Uterus (tissue), 4 donors: ENCODE results near the gene NME4. TPM values are rescaled to one million over a fixed set of nuclear protein-coding genes. Genes with fewer than 3 reads are reported as not detected.

Experiments
- DNase-seq, 2 donors: peaks; one replicate each; pipeline ENCODE4 v3.0.0-alpha.2; 2019 to 2020
- H3K27ac ChIP-seq, 2 donors: fragments of 200-600 bp; sonication (generic); 1 replicate in 1 of 2; 2 replicates in 1 of 2; pipeline ENCODE4 v1.5.1; 2016 to 2018
- H3K27me3 ChIP-seq, 2 donors: fragments of 200-600 bp; sonication (generic); one replicate each; pipeline ENCODE4 v1.5.1; 2018 to 2019; ENCODE audit warnings: control low read depth in 1 of 2
- H3K36me3 ChIP-seq, 2 donors: fragments of 200-600 bp; sonication (generic); one replicate each; pipeline ENCODE4 v1.5.1; 2019; ENCODE audit warnings: control low read depth in 1 of 2
- H3K4me1 ChIP-seq, 2 donors: fragments of 200-600 bp; sonication (generic); one replicate each; pipeline ENCODE4 v1.5.1; 2018 to 2019; ENCODE audit warnings: control low read depth in 1 of 2
- H3K4me3 ChIP-seq, 2 donors: fragments of 200-600 bp; sonication (generic); 1 replicate in 1 of 2; 2 replicates in 1 of 2; pipeline ENCODE4 v1.5.1; 2018 to 2019; ENCODE audit warnings: mild to moderate bottlenecking in 1 of 2
- H3K9me3 ChIP-seq, 2 donors: fragments of 200-600 bp; sonication (generic); one replicate each; pipeline ENCODE4 v1.5.1; 2019; ENCODE audit warnings: control low read depth in 1 of 2
- POLR2A ChIP-seq, 2 donors: fragments of 450-650 bp; IDR thresholded peaks; one replicate each; pipeline ENCODE4 v1.6.1; 2016; ENCODE audit warnings: antibody characterized with exemption in 2 of 2, mild to moderate bottlenecking in 1 of 2, moderate library complexity in 1 of 2
- intact Hi-C: fragments of 100-400 bp; cut with DNase I; formaldehyde crosslinking; loops from one replicate; pipeline ENCODE4 v1.15.1; 2023; ENCODE audit warnings: low total_unique reads
- total RNA-seq, 4 donors: library from RNA; depleted of rRNA in 3 of 4; stranded (reverse); fragments of >200 nt in 3 of 4; gene quantifications; one replicate each; pipeline versions ENCODE4 v1.1.0 to v1.2.4, GENCODE V29; 2014 to 2023
- TF ChIP-seq, protein P1 (sequence below), 4 experiments: fragments of 200-600 bp in 2 of 4; fragments of 450-650 bp in 2 of 4; sonication (generic) in 2 of 4; IDR thresholded peaks; one replicate each; pipeline ENCODE4 v1.5.1; 2016 to 2019; ENCODE audit warnings: antibody characterized with exemption in 4 of 4, mild to moderate bottlenecking in 2 of 4, moderate library complexity in 1 of 4
- donor health status: DM: yes; HTN: yes; CAD: no.

The NME4 gene
- total RNA-seq, 4 donors from 2014 or later: 37.3 to 77.6 (median 62.2) TPM

DNA sequence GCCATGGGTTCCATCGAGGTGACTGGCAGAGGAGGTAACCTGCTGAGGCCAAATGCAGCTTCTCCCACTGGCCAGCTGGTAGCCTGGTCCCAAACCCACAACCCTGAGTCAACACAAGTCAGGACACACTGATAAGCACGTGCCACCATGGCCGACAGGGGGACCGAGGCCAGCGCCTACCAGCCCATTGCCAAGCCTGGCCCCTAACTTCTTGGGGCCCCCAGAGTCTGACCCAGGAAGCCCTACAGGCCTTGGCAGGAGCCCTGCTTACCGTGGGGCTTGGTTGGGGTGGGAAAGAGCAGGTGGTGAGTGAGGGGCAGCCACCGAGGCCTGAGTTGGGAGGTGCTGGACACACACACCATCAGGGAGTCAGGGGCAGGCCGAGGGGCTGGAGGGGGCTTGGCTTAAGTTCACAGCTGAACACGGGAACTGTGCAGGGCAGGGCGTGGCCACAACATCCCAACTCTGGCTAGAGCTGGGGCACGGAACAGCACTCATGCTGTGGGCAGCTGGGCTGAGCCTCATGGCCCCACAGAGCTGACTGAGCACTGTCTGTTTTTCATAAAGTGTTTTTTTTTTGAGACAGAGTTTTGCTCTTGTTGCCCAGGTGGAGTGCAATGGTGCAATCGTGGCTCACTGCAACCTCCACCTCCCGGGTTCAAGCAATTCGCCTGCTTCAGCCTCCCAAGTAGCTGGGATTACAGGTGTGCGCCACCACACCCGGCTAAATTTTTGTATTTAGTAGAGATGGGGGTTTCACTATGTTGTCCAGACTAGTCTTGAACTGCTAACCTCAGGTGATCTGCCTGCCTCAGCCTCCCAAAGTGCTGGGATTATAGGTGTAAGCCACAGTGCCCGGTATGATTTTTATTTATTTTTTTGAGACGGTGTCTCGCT, 32.2 kb upstream of the NME4 start:
- DNase-seq: no peak
- Histone ChIP-seq H3K27me3 (no peaks in the 10 kb centered on the region), H3K27ac (no peak overlapping the region), H3K4me1 (peaks cover 3% of the 10 kb centered on the region in 2 donors), H3K36me3 (no peaks in the 10 kb centered on the region), H3K9me3 (no peaks in the 10 kb centered on the region), H3K4me3 (no peak overlapping the region)
- TF ChIP-seq, protein P1, sequence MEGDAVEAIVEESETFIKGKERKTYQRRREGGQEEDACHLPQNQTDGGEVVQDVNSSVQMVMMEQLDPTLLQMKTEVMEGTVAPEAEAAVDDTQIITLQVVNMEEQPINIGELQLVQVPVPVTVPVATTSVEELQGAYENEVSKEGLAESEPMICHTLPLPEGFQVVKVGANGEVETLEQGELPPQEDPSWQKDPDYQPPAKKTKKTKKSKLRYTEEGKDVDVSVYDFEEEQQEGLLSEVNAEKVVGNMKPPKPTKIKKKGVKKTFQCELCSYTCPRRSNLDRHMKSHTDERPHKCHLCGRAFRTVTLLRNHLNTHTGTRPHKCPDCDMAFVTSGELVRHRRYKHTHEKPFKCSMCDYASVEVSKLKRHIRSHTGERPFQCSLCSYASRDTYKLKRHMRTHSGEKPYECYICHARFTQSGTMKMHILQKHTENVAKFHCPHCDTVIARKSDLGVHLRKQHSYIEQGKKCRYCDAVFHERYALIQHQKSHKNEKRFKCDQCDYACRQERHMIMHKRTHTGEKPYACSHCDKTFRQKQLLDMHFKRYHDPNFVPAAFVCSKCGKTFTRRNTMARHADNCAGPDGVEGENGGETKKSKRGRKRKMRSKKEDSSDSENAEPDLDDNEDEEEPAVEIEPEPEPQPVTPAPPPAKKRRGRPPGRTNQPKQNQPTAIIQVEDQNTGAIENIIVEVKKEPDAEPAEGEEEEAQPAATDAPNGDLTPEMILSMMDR (IDR thresholded peaks at IDR 0.05): no peak
- TF ChIP-seq POLR2A (IDR thresholded peaks at IDR 0.05): no peak
- intact Hi-C loops: no loop called here

DNA sequence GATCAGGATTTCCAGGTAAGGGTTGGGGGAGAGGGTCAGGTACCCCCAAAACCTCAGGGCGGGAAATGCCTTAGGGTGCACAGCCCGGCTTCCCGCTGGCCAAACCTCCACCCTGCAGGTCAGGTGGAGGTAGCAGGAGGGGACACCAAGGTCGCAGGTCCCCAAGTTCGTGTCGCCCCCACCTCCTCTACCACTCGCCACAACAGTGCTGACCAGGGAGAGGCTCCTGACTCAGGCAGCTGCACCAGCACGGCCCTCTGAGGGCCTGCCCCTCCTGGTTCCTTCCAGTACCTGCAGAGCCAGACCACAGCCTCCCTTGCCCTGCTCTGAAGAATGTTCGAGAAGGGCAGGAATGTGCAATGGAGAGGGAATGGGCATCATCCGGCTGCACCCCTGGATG, 30.5 kb upstream of the NME4 start:
- Histone ChIP-seq H3K27ac (no peak overlapping the region), H3K36me3 (no peaks in the 10 kb centered on the region), H3K27me3 (no peaks in the 10 kb centered on the region), H3K9me3 (no peaks in the 10 kb centered on the region), H3K4me3 (no peak overlapping the region), H3K4me1 (peaks cover 4 to 11% of the 10 kb centered on the region in 2 donors)
- TF ChIP-seq, protein P1 (IDR thresholded peaks at IDR 0.05): no peak
- no peak for TF ChIP-seq POLR2A (IDR thresholded peaks at IDR 0.05)
- intact Hi-C loops: no loop called here
- no peak for DNase-seq

DNA sequence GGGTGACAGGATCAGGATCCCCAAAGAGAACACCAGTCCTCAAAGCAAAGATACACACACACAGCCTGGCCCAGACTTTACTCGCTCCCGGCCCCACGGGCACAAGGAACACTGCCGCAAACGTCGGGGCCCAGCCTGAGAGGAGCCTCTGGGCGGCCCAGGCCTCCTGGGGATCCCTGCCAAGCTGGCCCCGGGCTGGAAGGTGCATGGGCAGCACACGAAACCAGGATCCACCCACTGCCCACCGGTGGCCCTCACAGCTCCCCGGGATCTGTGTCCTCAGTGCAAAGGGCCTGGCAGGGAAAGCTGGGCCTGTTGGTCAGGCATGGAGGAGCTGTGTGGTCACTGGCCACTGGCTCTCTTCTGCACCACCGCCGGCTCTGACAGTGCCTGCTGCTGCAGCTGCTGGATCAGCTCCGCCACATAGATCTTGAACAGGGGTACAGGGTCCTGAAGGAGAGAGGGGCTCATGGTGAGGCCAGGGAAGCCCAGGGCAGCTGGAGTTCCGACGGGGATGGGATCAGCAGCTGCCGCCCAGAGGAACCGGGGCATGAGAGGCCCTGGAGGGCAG, 29.6 kb upstream of the NME4 start:
- no peaks in the 10 kb centered on the region for H3K9me3 ChIP-seq
- TF ChIP-seq, protein P1 (IDR thresholded peaks at IDR 0.05): no peak
- no peak overlapping the region for H3K4me3 ChIP-seq
- DNase-seq: no peak
- H3K36me3 ChIP-seq: no peaks in the 10 kb centered on the region
- H3K27ac ChIP-seq: no peak overlapping the region
- peaks cover 4 to 11% of the 10 kb centered on the region in 2 donors for H3K4me1 ChIP-seq
- no peaks in the 10 kb centered on the region for H3K27me3 ChIP-seq
- intact Hi-C loops: no loop called here

DNA sequence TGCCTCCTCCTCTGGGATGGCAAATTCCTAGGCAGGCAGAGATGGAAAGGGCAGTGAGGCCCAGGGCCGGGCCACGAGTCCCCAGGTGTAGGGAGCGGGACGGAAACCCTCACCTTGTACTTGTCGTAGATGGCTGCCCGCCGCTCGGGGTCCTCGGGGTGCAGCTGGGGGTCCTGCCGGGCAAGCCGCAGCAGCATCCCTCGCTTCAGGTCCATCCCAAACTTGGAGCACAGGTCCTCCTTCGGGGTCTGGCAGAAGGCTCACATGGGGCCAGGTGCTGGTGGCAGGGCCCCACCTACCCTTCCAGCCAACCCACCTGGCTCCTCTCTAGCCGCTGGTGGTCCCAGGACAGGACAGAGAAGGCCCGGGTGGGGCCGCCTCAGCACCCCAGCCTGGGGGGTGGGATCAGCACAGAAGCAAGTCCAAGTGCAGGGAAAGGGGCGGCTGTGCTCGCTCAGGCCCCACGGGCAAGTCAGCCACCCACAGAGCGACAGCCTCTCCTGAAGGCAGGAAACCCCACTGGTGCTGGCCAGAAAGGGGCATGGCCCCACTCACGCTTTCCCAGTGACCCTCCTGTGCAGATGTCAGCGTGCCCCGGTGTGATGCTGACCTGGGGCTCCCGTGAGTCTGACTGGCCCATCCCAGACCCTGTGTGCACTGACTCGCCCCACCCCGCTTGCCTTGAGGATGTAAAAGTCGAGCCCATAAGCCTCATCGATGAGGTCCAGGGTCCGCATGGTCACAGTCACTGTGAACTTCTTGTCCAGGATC, 28.4 kb upstream of the NME4 start:
- H3K27me3 ChIP-seq: no peaks in the 10 kb centered on the region
- TF ChIP-seq, protein P1 (IDR thresholded peaks at IDR 0.05): no peak
- no peak for TF ChIP-seq POLR2A (IDR thresholded peaks at IDR 0.05)
- H3K4me3 ChIP-seq: no peak overlapping the region
- no peaks in the 10 kb centered on the region for H3K9me3 ChIP-seq
- H3K27ac ChIP-seq: no peak overlapping the region
- no peak for DNase-seq
- peaks cover 4 to 11% of the 10 kb centered on the region in 2 donors for H3K4me1 ChIP-seq
- intact Hi-C loops: no loop called here
- no peaks in the 10 kb centered on the region for H3K36me3 ChIP-seq
